Measurements from ENCODE around the gene NUP210L. TPM values are rescaled to one million over a fixed set of nuclear protein-coding genes. Genes with fewer than 3 reads are reported as not detected.

The NUP210L gene
- total and polyA plus RNA-seq, 9 of the 15 experiments (the other 6 are each of a cell fraction or from before 2014, with no cell fraction given) = 0.01 to 0.04 TPM; not detected in 7

DNA sequence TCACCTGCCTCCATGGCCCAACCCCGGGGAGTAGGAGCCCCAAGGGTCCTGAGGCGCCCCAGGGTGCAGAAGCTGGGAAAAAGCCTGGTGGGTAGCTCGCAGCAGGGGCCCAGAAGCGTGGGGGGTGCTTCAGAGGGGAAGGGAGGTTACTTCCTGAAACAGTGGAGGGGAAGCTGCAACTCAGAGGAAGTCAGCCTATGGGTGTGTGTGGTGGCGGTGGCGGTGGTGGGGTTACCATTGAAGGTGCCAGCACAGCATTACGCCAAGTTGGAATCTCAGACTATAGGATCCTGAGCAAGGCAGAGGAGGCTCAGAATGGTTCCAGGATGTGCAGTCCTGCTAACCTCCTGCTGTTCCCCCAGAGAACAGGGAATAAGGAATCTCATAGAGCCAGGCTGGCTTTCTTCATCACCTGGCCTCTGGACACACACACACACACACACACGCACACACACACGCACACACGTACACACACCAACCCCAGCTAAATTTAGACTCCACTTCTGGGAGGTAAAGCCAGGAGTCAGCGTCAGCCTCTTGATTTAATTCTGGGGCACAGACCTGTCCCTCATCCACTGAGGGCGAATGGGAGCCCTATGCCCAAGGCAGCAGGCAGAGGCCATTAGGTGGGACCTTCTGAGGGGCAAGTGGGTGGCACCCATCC, 209.6 kb downstream of the NUP210L start:
- 1% methylated on average over 12 of the region's 12 CpGs for WGBS (ENCODE audit: insufficient coverage, low coverage, missing lambda C conversion rate)
- TF ChIP-seq FOSL1 (tag; conservative IDR thresholded peaks at IDR 0.05) = no peak
- no peak for TF ChIP-seq SRSF3 (IDR thresholded peaks at IDR 0.05; ENCODE audit: insufficient read depth, low read length)
- TF ChIP-seq ZNF76 (CRISPR knock-in tag; IDR thresholded peaks at IDR 0.05; ENCODE audit: borderline replicate concordance) = no peak
- TF ChIP-seq DIDO1 (tag; IDR thresholded peaks at IDR 0.05; ENCODE audit: low read depth) = no peak
- TF ChIP-seq HLTF (IDR thresholded peaks at IDR 0.05) = peak; percentile 75; the same call in 1 of the 2 replicates
- no peak for TF ChIP-seq CC2D1A (IDR thresholded peaks at IDR 0.05)
- peak; percentile 93 to 97; a peak in 3 of 4 replicates for TF ChIP-seq ETV6 (IDR thresholded peaks at IDR 0.05; ENCODE audit: borderline replicate concordance in 1 of 2, low read depth in 2 of 2, low read length in 1 of 2)
- TF ChIP-seq ETV6 (CRISPR knock-in tag; IDR thresholded peaks at IDR 0.05; ENCODE audit: borderline replicate concordance) = no peak
- no peak for TF ChIP-seq PHB (CRISPR knock-in tag; IDR thresholded peaks at IDR 0.05)
- no peak for TF ChIP-seq ZNF224 (CRISPR knock-in tag; IDR thresholded peaks at IDR 0.05)
- TF ChIP-seq SIX5 (IDR thresholded peaks at IDR 0.05; ENCODE audit: borderline replicate concordance in 1 of 2, insufficient read depth in 1 of 2, low read depth in 1 of 2, low read length in 2 of 2) = no peak
- TF ChIP-seq PHF20 (IDR thresholded peaks at IDR 0.05; ENCODE audit: partially characterized antibody) = no peak
- no peak for TF ChIP-seq NFIX (CRISPR knock-in tag; IDR thresholded peaks at IDR 0.05; ENCODE audit: low read depth)
- TF ChIP-seq, protein P1, sequence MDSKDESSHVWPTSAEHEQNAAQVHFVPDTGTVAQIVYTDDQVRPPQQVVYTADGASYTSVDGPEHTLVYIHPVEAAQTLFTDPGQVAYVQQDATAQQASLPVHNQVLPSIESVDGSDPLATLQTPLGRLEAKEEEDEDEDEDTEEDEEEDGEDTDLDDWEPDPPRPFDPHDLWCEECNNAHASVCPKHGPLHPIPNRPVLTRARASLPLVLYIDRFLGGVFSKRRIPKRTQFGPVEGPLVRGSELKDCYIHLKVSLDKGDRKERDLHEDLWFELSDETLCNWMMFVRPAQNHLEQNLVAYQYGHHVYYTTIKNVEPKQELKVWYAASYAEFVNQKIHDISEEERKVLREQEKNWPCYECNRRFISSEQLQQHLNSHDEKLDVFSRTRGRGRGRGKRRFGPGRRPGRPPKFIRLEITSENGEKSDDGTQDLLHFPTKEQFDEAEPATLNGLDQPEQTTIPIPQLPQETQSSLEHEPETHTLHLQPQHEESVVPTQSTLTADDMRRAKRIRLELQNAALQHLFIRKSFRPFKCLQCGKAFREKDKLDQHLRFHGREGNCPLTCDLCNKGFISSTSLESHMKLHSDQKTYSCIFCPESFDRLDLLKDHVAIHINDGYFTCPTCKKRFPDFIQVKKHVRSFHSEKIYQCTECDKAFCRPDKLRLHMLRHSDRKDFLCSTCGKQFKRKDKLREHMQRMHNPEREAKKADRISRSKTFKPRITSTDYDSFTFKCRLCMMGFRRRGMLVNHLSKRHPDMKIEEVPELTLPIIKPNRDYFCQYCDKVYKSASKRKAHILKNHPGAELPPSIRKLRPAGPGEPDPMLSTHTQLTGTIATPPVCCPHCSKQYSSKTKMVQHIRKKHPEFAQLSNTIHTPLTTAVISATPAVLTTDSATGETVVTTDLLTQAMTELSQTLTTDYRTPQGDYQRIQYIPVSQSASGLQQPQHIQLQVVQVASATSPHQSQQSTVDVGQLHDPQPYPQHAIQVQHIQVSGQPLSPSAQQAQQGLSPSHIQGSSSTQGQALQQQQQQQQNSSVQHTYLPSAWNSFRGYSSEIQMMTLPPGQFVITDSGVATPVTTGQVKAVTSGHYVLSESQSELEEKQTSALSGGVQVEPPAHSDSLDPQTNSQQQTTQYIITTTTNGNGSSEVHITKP (IDR thresholded peaks at IDR 0.05; ENCODE audit: partially characterized antibody) = no peak
- TF ChIP-seq, protein P2, sequence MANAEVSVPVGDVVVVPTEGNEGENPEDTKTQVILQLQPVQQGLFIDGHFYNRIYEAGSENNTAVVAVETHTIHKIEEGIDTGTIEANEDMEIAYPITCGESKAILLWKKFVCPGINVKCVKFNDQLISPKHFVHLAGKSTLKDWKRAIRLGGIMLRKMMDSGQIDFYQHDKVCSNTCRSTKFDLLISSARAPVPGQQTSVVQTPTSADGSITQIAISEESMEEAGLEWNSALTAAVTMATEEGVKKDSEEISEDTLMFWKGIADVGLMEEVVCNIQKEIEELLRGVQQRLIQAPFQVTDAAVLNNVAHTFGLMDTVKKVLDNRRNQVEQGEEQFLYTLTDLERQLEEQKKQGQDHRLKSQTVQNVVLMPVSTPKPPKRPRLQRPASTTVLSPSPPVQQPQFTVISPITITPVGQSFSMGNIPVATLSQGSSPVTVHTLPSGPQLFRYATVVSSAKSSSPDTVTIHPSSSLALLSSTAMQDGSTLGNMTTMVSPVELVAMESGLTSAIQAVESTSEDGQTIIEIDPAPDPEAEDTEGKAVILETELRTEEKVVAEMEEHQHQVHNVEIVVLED (CRISPR knock-in tag; IDR thresholded peaks at IDR 0.05) = no peak
- no peak for TF ChIP-seq NCOR1 (IDR thresholded peaks at IDR 0.05)
- no peak for TF ChIP-seq HDAC1 (IDR thresholded peaks at IDR 0.05)

More for the DNA sequence above, 209.6 kb downstream of the NUP210L start:
- DNase-seq (ENCODE audit: extremely low read depth in 1 of 4, low spot score in 3 of 4) = peak; percentile 50 to 77 (median 66)
- H3K9ac ChIP-seq (ENCODE audit: insufficient read depth in 1 of 2, low read depth in 2 of 2, low read length in 2 of 2) = peak overlapping the region; percentile 88 to 99
- FAIRE-seq = peak; percentile 90
- H3K27ac ChIP-seq (ENCODE audit: extremely low read depth, low read depth, low read length) = peak overlapping the region; percentile 85
- H3K4me2 ChIP-seq (ENCODE audit: insufficient read depth, low read length) = peak overlapping the region; percentile 98
- CTCF ChIA-PET (ENCODE audit: low intra/inter-chr PET ratio) = interaction anchor here (0.9 to 1.8 kb wide), 2 partner anchors 41 to 124 kb away, joined by 6 to 7 read pairs; partner anchors contain the start of gene RAB13
- ATAC-seq = peak; percentile 68
- in situ Hi-C loops (cut with MboI) (no loop called here), intact Hi-C loops (cut with micrococcal nuclease) (loop anchor here (5.0 kb wide), 1 partner anchor 42 kb away; the partner anchor contains the start of gene RAB13)
- H3K9me1 ChIP-seq (ENCODE audit: control insufficient read depth, insufficient read depth, low read length) = no peaks in the 10 kb centered on the region
- BruUV-seq (replicated peaks) = no TSS peak
- no peaks in the 10 kb centered on the region for H3K27me3 ChIP-seq (ENCODE audit: control insufficient read depth in 2 of 2, insufficient read depth in 2 of 2, low read length in 2 of 2)
- peak overlapping the region; percentile 61; the same call in 1 of the 2 replicates for H2AFZ ChIP-seq (ENCODE audit: low read depth, low read length)
- H4K20me1 ChIP-seq (replicated peaks; ENCODE audit: control insufficient read depth, insufficient read depth, low read length) = no peaks in the 10 kb centered on the region
- POLR2A ChIA-PET = interaction anchor here (0.6 to 5.5 kb wide), 17 partner anchors 11 to 302 kb away, joined by 3 to 39 read pairs (median 4); partner anchors contain the start of genes CREB3L4, CRTC2, GATAD2B and JTB
- H3K4me1 ChIP-seq (replicated peaks in 1 of 2; ENCODE audit: control insufficient read depth in 2 of 2, insufficient read depth in 2 of 2, low read length in 2 of 2) = peaks cover 12 to 32% of the 10 kb centered on the region in 2 experiments; a peak in 4 of 5 replicates
- H3K79me2 ChIP-seq (ENCODE audit: control insufficient read depth, insufficient read depth, low read length) = peaks cover 29% of the 10 kb centered on the region
- H3K9me3 ChIP-seq (replicated peaks; ENCODE audit: control insufficient read depth, insufficient read depth, low read depth, low read length) = no peaks in the 10 kb centered on the region
- peaks cover 69% of the 10 kb centered on the region for H3K36me3 ChIP-seq (ENCODE audit: control insufficient read depth, insufficient read depth, low read length)
- H3K4me3 ChIP-seq = peak overlapping the region; percentile 99

All from K562 (cell line).